Activated CD4-positive, CD25-positive, alpha-beta regulatory T cell treated with anti-CD3 and anti-CD28 coated beads, Interleukin-2, amount 50 U/mL, for 16 hours (primary cell): ENCODE measurements around the gene CTDP1.

Experiments
- DNase-seq: peaks from one replicate; pipeline ENCODE4 v3.0.0-alpha.2; 2020; ENCODE audit warnings: low read depth, low spot score

CTDP1 gene

DNA sequence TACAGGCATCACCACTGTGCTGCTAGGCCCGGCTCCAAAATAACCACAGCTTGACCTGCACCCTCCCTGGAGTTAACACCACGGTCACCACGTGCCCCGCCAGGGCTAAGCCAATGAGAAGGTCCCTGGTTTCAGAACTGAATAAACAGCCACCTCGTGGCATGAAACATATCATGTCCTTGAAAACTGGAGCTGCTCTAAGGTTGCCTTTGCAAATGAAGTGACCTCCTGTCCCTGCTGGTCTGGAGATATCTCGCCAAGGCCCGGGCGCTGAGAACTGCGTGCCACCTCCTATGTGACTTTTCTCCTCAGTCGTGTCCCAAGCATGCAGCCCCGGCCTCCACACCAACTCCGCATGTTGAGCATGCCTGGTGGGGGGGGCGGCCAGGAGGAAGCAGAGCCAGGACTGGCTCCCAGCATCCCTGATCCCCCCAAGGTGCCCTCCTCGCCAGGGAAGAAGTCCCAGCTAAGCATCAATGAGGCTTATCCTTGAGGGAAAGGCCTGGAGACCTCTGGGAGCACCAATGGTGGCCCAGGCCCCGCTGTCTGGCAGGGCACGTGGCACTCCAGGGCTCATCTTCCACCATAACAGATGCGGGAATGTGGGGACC, 101.8 kb downstream of the CTDP1 start:
- DNase-seq: no peak

DNA sequence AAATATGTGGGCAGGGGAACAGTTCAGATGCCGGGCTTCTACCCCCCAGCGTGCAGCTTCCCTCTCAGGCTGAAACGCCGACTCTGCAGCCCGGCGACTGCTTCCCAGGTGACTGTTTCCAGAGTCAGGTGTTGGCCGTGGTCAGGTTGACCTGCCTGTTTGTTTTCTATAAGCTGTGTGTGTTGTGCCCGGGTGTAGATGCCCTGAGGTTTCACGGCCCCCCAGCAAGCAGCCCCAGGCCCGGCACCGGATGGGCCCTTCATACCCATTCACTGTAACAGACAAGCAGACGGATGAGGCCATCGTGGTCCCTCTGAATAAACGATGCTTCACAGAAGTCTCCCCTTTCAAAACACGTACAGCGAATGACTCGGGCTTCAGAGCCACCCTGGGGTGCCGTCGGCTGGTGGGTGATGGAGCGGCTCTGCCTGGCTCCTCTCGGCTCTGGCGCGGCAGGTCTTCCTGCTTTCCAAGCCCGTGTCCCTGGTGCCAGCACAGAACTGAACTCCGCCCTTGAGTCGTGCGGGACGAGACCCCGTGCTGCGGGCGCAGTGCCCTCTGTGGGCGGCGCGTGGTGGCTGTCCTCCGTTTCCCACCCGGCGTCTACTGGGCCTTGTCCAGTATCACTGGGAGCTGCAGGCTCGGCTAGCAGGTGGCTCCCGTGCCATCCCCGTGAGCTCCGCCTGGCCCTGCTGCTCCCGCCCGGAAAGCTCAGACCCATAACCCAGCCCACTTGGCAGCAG, 103.1 kb downstream of the CTDP1 start:
- no peak for DNase-seq

DNA sequence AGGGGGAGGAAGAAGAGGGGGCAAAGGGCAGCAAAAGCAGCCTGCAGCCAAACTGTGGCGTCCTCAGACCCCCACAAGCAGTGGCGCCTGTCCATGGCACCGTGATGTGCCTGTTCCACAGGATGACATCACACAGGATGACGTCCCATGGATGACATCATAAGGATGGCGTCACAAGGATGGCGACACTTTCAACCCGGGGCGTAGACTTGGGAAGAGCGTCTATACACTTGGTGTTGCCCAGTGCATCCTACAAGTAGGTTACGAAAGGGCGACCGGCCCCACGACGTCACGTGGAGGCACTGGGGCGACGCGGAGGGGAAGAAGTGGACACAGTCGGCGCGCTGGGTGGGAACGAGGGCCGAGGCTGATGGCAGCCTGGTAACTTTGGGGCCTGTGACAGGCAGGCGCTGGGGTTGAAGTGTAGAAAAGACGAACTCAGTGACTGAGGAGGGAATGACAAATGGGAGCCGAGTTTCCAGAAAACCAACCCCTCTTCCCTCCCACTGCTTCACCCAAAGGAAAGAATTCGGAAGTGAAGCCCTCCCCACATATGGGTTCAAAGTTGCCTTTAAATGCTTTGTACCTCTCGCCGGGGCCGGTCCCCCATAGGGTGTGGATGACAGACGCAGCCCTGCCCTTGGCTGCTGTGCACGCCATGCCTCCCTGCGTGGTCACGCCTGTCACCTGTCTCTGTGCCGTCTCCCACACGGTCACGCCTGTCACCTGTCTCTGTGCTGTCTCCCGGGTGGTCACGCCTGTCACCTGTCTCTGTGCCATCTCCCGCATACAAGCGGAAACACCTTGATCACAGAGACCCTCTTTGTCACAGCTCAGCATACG, 104.7 kb downstream of the CTDP1 start:
- no peak for DNase-seq

DNA sequence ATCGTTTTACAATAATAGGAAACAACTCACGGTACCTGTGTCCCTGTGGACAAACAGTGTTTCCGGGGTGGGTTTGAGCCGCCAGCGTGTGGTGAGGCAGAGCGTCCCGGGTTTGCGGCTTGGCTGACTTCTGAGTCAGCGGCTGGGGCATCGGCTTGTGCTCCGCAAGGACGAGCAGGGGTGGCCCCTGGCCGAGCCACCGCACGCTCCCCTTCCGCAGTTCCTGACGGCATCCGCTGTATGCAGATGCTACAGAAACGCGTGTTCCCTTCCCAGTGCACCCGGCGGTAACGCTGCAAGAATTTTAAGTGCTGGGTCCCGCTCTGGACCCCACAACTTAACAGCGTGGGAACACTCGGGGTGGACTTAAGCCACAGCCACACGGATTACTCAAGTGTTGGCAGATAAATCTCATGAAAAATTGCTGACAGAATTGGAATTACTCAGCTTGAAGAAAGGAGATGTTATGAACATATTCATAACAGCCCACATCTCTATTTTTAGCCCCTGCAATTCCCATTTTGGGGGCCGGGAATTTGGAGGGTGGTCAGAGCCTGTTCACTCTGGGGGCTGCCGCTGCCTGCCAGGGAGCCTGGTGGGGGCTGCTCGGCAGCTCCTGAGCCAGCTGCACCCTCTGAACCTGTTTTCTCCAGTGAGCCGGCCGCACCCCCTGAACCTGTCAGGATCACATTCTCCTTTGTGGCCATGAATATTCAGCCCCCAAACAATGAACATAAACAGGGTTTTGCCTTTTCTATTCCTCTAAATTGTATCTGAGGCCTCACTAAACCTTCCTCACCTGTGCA, 105.6 kb downstream of the CTDP1 start:
- no peak for DNase-seq

DNA sequence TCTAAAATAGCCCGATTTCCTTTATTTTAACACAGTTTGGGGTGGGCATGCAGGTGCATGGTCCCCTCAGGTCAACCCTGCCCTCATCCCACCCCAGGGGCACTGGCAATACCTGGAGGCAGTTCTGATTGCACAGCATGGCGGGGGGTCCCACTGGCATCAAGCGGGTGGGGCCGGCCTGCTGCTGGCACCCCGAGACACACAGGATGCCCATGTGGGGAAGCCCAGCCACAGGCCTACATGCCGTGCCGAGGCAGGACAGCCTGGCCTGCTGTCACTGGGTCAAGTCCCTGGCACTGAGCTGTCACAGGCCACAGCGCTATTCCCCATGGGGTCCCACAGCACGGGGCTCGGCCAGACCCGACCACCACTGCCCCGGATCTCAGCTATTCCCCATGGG, 106.2 kb downstream of the CTDP1 start:
- no peak for DNase-seq

DNA sequence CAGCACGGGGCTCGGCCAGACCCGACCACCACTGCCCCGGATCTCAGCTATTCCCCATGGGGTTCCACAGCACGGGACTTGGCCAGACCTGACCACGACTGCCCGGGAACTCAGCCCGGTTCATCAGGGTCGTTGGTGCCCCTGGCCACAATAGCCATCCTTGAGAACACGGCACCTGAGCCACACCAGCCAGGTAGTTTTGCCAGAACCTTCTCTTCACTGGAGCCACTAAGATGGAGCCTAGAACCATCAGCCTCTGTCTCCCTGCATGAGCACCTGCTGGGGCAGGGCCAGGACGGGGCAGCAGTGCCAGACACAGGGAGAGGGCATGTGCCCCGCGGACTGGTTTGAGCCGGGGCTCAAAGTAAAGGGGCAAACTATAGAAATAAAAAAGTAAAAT, 106.7 kb downstream of the CTDP1 start:
- DNase-seq: no peak

DNA sequence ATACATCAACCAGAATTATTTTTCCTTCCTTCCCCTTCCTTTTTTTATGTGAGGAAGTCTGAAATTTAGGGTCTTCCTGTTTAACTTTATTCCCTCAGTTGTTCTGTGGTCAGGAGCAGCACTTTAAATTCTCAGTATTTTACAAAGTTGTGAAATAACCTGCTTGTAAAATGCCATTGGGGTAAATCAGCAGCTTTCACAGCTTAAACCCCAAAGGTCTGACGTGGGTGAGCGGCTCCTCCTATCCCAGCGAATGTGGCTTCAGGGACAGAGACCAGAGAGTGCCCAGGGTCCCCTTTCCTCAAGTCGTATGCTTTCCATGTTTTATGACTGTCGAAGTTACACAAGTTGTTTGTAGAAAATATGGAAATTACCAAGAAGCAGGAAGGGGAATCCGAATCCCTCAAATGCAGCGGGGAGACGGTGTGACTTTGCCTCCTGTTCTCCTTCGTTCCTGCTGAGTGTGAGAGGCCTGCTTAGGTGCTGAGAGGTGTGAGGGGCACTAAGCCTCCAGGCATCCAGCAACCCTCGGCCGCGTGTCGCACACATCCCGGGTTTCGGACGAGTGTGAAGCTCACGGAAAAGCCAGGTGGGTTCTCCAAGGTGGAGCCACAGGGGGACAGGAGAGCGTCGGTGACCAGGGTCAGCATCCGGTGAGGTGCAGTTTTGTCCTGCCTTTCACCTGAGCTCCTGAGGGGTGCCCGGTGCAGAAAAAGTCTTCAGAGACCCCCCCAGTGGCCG, 107.4 kb downstream of the CTDP1 start:
- DNase-seq: no peak

DNA sequence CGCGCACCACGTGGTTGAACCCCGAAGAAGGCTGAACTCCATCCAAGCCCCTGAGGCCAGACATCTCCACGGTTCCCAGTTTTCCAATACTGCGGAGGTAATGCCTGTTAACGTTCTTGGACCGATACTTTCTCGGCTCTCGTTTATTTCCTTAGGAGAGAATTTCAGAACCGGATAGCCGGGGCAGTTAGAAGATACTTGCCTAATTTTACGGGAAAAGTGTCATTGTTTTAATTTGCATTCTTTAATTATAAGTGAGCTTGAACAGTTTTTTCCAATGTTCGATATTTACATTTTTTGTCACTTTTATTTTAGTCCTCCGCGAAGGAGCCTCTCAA, 107.9 kb downstream of the CTDP1 start:
- DNase-seq: no peak

DNA sequence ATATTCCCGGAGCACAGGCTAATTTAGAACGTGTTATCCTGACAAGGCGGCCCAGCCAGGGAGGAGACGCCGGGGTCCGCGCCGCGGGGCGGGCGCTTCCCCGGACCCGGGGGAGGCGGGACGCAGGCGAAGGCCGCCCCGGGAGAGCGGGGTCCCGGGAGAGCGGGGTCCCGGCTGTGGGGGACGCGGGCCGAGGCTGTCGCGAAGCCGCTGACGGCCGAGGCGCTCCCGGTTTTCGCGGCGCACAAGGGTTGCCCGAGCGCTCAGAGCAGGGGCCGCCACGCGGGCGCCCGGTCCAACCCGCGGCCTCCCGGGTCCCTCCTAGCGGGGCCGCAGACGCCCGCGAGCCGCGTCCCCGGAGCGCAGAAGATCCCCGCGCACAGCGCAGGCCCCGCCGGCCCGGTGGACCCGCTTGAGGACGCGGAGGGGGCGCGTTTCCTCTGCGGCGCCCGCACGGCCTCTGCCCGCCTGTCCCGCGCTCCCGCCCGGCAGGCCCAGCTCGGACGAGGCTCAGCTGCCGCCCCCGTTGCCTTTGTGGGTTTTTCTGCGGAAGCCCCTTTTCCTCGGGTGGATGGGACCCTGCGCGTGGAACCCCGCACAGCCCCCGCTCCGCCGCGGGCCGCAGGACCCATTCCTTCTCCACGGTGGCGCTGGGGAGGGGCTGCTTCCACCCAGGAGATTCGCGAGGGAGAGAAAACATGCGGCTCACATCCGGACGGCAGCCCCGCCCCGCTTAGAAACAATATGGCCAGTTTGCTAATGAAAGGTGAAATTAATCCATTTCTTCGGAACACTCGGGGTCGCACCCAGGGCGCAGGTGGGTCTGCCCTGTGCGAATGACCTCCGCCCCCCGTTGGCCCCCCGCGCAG, 108.5 kb downstream of the CTDP1 start:
- DNase-seq: no peak

DNA sequence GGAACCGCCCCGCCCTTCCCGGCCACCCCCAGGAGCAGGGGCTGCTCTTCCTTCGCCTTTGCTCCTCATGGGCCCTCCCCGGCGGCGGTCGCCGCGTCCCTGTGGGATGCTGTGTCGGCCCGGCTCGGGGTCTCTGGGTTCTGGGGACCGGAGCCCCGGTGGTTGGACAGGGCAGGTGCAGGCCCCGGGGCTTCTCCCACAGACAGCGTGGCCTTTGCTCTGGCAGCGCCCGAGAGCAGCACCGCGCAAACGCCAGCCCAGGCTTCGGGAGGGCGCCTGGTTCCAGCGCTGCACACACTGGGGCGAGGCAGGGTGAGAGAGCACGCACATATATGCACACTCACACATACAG, 109.1 kb downstream of the CTDP1 start:
- DNase-seq: no peak

DNA sequence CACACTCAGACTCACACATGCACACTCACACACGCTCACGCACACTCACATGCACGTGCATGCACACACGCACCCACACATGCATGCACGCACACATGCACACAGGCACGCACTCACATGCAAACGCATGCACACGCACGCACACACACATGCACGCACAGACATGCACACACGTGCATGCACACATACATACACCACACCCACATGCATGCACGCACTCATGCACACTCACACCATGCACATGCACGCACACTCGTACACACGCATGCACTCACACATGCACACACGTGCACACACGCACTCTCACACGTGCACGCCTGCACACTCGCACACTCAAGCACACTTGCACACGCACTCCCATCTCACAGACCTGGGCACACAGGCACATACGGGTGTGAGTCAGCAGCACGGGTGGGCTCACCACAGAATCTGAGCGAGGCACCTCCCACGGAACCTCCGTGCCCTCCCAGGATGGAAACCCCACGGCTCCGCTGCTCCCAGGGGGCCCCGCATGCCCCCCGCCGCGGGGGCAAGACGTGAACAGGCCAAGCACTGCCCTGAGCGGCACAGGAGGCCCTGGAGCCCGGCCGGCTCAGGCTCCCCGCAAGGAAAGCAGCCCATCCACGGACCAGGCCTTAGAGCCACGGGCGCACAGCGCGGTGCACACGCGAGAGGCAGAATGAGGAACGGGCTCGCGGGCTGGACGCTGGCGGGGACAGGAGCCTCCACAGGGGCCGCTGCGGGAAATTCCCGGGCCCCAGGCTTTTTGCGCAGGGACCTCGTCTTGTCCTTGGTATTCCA, 109.7 kb downstream of the CTDP1 start:
- DNase-seq: no peak

DNA sequence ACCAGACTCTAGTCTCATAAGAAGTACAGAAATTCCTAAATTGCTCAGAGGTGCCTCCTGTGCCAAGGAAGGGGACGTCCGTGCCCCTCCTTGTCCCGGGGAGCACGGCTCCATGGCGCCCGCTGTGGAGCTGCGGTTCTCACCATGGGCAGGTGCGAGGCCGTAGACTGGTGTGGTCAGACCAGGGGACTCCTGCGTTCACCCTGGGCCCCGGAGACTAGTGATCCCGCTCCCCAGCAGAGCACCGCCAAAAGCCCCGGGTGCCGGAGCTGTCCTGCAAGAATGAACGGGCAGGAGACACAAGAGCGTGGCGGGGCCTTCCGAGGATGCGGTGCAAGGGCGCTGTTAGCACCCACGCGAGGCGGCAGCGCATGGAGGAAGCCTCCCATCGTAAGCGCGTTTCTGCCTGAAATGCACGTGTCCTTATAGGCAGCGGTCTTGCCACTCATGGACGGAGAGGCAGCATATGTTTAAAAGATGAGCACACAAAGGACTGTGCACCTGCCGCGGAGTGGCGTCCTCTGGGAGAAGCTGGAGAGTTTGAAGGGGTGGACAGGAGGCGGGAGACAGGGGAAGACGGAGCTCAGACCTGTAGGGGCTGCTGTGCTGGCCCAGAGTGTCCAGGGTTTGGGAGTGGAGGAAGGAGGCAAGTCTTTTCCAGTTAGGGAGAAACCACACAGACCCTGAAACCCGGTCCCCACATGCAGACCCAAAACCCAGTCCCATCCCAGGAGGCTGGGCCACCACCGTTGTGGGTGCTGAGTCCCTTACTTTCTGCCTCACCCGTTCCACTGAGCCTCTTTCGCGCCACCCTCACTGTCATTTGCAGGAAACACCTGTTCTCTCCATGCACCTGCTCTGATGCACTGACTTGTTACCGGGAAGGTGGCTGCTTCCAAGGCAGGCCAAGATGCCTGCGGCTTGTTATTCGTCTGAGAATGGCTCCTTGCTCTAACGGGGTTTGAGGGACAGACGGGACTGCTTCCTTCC, 110.6 kb downstream of the CTDP1 start:
- DNase-seq: no peak

DNA sequence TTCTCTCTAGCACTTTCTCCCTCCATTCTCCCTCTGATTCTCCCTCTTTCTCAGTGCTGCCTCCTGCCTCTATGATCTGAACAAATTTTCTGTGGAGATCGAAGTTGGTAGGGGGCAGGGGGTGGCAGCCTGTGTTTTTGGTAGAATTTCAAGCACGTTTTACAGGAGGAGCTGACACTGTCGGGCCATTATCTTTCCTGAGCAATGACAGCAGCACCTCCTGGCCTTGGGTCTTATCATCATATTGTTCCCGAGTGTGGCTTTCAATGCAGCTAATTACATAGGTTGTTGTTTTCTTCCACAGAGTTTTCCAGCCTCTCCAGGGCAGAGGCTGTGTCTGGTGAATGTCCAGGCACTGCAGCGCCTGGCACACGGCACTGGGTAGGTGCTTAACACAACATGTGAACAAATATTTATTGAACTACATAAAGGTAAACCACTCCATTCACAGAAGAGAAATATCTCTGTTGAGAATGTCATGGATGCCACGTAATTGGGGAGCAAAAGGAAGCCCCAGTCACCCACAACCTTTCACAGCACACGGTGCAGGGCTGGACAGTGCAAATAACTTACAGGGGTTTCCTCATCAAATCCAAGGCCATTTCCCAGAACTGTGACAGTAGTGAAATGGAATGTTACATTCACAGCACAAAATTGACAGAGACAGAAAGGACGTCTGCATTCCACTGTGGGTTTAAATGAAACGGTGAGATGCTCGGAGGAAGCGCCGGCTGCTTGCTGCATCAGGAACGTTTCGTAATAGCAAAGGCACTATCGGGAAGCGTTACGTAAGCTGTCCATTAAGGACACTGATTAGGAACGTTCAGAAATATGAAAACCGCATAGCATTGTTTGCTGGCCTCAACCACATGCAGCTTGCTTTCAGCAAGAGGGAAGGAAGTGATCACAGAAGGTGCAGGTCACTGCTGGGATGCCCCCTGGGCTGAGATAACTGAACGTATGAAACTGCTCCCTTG, 111.7 kb downstream of the CTDP1 start:
- no peak for DNase-seq

DNA sequence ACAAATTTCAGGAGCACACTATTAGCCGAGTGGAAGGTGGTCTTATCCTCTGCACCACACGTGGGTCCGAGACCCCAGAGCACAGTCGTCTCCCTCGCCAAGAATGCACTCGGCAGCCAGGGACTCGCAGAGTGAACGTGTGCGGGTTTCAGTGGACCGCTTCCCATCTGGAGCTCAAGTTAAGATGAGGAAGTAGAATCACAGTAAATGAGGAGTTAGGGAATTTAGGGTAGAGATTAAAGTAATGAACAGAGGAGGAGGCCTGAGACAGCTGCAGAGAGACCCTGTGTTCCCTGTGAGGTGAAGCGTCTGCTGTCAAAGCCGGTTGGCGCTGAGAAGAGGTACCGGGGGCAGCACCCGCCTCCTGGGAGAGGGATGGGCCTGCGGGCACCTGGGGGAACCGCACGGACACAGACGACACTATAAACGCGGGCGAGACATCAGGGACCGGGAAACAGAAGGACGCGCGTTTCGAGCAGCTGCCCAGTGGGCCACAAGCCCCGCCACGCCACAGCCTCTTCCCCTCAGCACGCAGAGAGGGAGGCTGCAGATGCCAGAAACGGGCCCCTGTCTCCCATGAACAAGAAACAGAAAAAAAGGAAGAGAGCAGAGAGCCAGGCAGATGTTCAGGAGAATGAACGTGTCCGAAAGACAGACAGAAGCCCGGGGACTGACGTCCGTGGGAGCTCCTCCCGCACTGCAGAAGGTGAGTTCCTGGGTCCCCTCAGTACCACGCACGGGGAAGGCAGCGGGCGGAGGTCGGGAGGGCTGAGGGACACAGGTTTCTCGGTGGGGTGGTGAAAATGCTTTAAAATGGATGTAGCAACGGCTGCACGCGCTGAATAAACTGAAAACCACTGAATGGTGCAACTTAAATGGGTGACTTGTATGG, 112.7 kb downstream of the CTDP1 start:
- DNase-seq: no peak

DNA sequence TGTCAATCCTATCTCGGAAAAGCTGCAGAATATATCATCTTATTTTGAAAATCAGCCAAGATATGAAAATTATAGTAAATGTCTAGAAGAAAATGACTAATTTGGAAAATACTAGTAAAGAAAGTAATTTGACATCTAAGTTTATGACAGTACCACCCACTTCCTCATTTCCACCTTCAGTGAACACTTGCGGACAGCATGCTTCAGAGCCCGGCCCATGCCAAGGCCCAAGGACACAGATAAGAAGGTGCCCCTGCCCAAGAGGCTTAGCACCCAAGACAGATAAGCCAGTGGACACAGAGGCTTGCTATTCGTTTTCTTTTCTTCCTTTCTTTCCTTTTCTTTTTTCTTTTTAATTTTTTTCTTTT, 113.4 kb downstream of the CTDP1 start:
- DNase-seq: no peak

DNA sequence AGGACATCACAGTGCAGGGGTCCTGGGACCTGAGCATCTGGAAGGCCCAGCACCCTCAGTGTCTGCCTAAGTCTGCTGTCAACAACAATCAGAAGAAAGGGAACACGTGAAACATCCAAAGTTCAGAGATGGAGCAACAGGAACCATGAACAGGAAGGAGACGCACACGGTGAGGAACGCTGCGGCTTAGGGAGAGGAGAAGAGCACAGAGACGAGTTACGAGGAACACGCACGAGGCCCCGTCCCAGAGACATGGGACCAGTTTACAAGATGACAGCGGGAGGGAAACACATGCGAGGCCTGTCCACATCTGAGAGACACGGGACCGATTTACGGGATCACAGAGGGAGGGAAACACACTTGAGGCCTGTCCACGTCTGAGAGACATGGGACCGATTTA, 115.2 kb downstream of the CTDP1 start:
- no peak for DNase-seq
